Cardiac fibroblast (primary cell): ENCODE measurements around the gene MCAM.

ENCODE experiments used
- DNase-seq, 2 donors: peaks; one replicate each; pipeline versions ENCODE4 v3.0.0 to v3.0.0-alpha.2; 2010; ENCODE audit warnings: low read depth in 2 of 2
- H3K4me3 ChIP-seq, 2 donors: replicated peaks in 1 of 2; 1 replicate in 1 of 2; 2 replicates in 1 of 2; pipeline ENCODE4 v1.5.1; 2011; ENCODE audit warnings: low read depth in 2 of 2, low read length in 2 of 2, mild to moderate bottlenecking in 2 of 2, moderate library complexity in 1 of 2
- CTCF ChIP-seq: IDR thresholded peaks from one replicate; pipeline ENCODE4 v1.5.1; 2011; ENCODE audit warnings: low read depth, mild to moderate bottlenecking, low read length, inconsistent platforms

The MCAM gene

GRCh38 chr11:119324189-119324588 lies 7.3 kb upstream of the MCAM start:
- TF ChIP-seq CTCF, result no peak
- H3K4me3 ChIP-seq, result no peak overlapping the region
- DNase-seq, result no peak

GRCh38 chr11:119323532-119324033 lies 6.7 kb upstream of the MCAM start:
- DNase-seq, result peak; percentile 77 to 82
- H3K4me3 ChIP-seq, result no peak overlapping the region
- TF ChIP-seq CTCF, result peak; percentile 81

GRCh38 chr11:119322921-119323531 lies 6.1 kb upstream of the MCAM start:
- DNase-seq, result no peak
- no peak for TF ChIP-seq CTCF
- H3K4me3 ChIP-seq, result no peak overlapping the region

- no peak overlapping the region for H3K4me3 ChIP-seq
- TF ChIP-seq CTCF, result peak; percentile 30
- DNase-seq, result peak; percentile 47 to 52
Observed at GRCh38 chr11:119322360-119322739, 5.4 kb upstream of the MCAM start.

- no peak for TF ChIP-seq CTCF
- H3K4me3 ChIP-seq, result peak overlapping the region; percentile 22 to 35
- peak; percentile 65 to 66 for DNase-seq
Observed at GRCh38 chr11:119320776-119321524, 4.0 kb upstream of the MCAM start.

- peak overlapping the region; percentile 0 to 35 for H3K4me3 ChIP-seq
- no peak for TF ChIP-seq CTCF
- peak in 1 of 2 donors; percentile 38 for DNase-seq
Observed at GRCh38 chr11:119320240-119320775, 3.4 kb upstream of the MCAM start.
